GM21367 (cell line): Measurements from ENCODE around the gene PROB1.

Source experiments
- ATAC-seq: cut with Tn5 transposase; IDR thresholded peaks from one replicate; pipeline ENCODE4 v1.9.1; 2021; ENCODE audit not compliant: unreplicated experiment

The PROB1 gene

DNA sequence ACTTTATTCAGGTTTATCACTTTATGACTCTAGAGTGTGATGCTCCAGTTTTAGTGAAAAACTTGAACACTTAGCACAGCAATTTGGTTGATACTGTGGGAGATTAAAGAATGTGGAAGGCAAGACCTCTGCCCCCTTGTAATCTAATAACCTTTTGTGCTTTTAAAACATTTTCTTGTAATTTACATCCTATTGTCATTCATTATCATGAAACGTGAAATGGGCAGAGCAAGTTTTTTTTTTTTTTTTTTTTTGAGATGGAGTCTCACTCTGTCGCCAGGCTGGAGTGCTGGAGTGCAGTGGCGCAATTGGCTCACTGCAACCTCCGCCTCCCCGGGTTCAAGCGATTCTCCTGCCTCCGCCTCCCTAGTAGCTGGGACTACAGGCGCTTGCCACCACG lies 51.4 kb downstream of the PROB1 start:
- ATAC-seq, result no peak

DNA sequence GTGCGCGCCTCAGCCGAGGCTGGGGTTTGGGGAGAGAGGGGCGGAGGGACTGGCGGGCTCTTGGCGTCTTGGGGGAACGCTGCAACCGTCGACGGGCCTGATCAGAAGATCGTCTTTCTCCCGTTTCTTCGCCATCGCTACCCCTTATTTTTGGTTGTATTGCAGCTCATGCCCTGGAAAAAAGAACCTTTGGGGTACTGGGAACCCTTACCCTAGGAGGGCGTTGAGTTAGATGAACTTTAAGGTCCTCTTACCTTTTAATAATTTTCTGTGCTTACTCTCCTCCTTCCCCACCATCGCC lies 52.5 kb downstream of the PROB1 start:
- peak; percentile 39 for ATAC-seq

DNA sequence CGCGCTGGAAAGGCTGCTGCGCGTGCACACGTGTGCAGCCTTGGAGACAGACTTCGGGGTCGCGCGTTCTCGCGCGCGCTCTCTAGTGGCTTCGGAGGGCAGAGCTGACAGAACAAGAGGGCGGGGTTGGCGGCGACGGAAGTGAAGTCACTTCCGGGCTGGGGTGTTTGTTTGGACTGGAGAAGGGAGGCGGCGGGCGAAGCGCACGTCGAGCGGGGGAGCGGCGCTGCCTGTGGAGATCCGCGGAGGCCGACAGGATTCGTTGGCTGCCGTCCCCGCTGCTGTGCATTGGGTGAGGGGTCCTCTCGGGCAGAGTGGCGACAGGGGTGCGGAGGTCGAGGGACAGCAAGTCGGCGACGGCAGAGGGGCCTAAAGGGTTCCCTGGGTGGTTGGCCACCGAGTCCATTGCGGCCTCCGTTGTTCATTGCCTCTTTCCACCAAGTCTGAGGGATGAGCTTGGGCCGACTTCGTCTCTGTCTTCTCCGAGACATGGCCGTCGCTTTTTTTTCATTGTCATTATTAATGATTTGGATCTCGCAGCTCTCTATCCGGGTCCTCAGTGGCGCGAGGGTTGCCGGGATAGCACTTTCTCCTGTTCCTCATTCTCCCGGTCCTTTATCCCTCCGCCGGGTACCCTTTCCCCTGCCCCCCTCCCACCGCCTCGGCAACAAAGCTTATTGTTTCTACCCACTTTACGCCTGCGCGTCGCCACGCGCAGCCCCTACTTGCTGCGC lies 53.0 kb downstream of the PROB1 start, which contains the start of gene PAIP2:
PAIP2 (plus strand) TSS at position 166 of the 734 bp plus-strand sequence. CDS start 21,931 bp downstream, outside the sequence.
- peak; percentile 82 for ATAC-seq

DNA sequence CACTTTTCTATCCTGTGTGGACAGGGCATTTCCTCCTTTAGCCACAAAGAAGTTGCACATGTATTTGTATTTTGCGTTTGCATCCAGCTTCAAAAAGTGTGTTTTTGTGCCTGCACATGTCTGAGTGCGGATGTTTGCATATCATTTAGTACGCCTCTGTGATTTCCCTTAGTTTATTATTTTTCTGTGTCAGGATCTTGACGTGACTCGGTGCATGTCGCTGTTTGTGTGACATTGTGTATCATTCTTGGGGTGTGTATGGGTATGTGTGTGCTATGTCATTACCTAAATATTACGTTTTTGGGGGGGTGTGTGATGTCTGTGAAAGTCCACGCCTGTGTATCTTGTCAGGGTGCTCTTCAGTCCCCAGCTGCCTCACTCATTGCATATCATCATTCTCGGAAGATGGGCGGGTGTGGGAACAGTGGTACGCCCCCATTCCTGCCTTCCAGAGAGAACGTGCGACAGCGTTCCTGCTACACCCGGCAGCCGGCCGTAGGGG lies 53.7 kb downstream of the PROB1 start:
- ATAC-seq, result peak; percentile 15
